Ishikawa (cell line): ENCODE results near the gene FOXP1.

Experiments used
- CEBPB ChIP-seq: IDR thresholded peaks from 2 replicates; pipeline ENCODE4 v1.6.1; 2012
- CREB1 ChIP-seq: IDR thresholded peaks from 2 replicates; pipeline ENCODE4 v1.6.1; 2012; ENCODE audit warnings: low read depth
- EGR1 ChIP-seq: IDR thresholded peaks from 2 replicates; pipeline ENCODE4 v1.6.1; 2012
- EP300 ChIP-seq: IDR thresholded peaks from 2 replicates; pipeline ENCODE4 v1.6.1; 2012; ENCODE audit warnings: borderline replicate concordance
- FOXM1 ChIP-seq: IDR thresholded peaks from 2 replicates; pipeline ENCODE4 v1.6.1; 2012; ENCODE audit warnings: low read depth, borderline replicate concordance
- MAX ChIP-seq: IDR thresholded peaks from 2 replicates; pipeline ENCODE4 v1.6.1; 2012
- NFIC ChIP-seq: IDR thresholded peaks from 2 replicates; pipeline ENCODE4 v1.6.1; 2012
- RAD21 ChIP-seq: IDR thresholded peaks from 2 replicates; pipeline ENCODE4 v1.6.1; 2012; ENCODE audit warnings: low read depth
- REST ChIP-seq: IDR thresholded peaks from 2 replicates; pipeline ENCODE4 v1.6.1; 2012; ENCODE audit warnings: low read depth, mild to moderate bottlenecking
- TAF1 ChIP-seq: IDR thresholded peaks from 2 replicates; pipeline ENCODE4 v1.6.1; 2012; ENCODE audit warnings: low read depth, mild to moderate bottlenecking
- TCF12 ChIP-seq: IDR thresholded peaks from 2 replicates; pipeline ENCODE4 v1.6.1; 2012; ENCODE audit warnings: low read depth
- TEAD4 ChIP-seq: IDR thresholded peaks from 2 replicates; pipeline ENCODE4 v1.6.1; 2012
- USF1 ChIP-seq: IDR thresholded peaks from 2 replicates; pipeline ENCODE4 v1.6.1; 2012
- YY1 ChIP-seq: IDR thresholded peaks from 2 replicates; pipeline ENCODE4 v1.6.1; 2012; ENCODE audit warnings: low read depth
- ZBTB7A ChIP-seq: IDR thresholded peaks from 2 replicates; pipeline ENCODE4 v1.6.1; 2012; ENCODE audit warnings: low read depth

Gene FOXP1

GRCh38 chr3:71050538-71051258 is 532.8 kb downstream of the FOXP1 start:
- no peak for TF ChIP-seq CEBPB
- no peak for TF ChIP-seq RAD21
- TF ChIP-seq EP300, result no peak
- no peak for TF ChIP-seq MAX
- no peak for TF ChIP-seq CREB1
- TF ChIP-seq ZBTB7A, result no peak
- no peak for TF ChIP-seq USF1
- no peak for TF ChIP-seq TEAD4
- no peak for TF ChIP-seq TAF1
- no peak for TF ChIP-seq TCF12
- no peak for TF ChIP-seq FOXM1
- no peak for TF ChIP-seq NFIC
- no peak for TF ChIP-seq YY1
- TF ChIP-seq EGR1, result no peak
- no peak for TF ChIP-seq REST

GRCh38 chr3:71050166-71050537 is 533.4 kb downstream of the FOXP1 start:
- no peak for TF ChIP-seq REST
- TF ChIP-seq USF1, result no peak
- TF ChIP-seq RAD21, result no peak

GRCh38 chr3:71048948-71049347 is 534.6 kb downstream of the FOXP1 start:
- TF ChIP-seq USF1 (no peak), TCF12 (no peak), CREB1 (no peak), RAD21 (no peak), FOXM1 (no peak), NFIC (no peak), MAX (no peak), ZBTB7A (no peak), REST (no peak), CEBPB (no peak), TEAD4 (no peak), EP300 (no peak), TAF1 (no peak)

- TF ChIP-seq CEBPB (no peak), TCF12 (no peak), TEAD4 (no peak), REST (no peak), CREB1 (no peak), TAF1 (no peak), EGR1 (no peak)
Observed at GRCh38 chr3:71047616-71048531, 535.7 kb downstream of the FOXP1 start.
